Hepatocyte (in vitro differentiated cells): ENCODE results near the gene AFF2. TPM values are rescaled to one million over a fixed set of nuclear protein-coding genes. Genes with fewer than 3 reads are reported as not detected.
A peak's percentile ranks its signal among the peaks of the same experiment; 100 is the strongest.

ENCODE experiments used
- DNase-seq: peaks from one replicate; pipeline ENCODE4 v3.0.0-alpha.2; 2016; ENCODE audit warnings: low spot score
- H2AFZ ChIP-seq: fragments of 200-600 bp; sonication (generic); 2 replicates; pipeline ENCODE4 v1.6.0; 2016; ENCODE audit warnings: antibody characterized with exemption, mild to moderate bottlenecking
- H3K27ac ChIP-seq: fragments of 200-600 bp; sonication (generic); 2 replicates; pipeline ENCODE4 v1.5.1; 2016; ENCODE audit warnings: mild to moderate bottlenecking
- H3K27me3 ChIP-seq: fragments of 200-600 bp; sonication (generic); 2 replicates; pipeline ENCODE4 v1.6.1; 2016
- H3K36me3 ChIP-seq: fragments of 200-600 bp; sonication (generic); replicated peaks from 2 replicates; pipeline ENCODE4 v1.5.1; 2016; ENCODE audit warnings: low read depth; ENCODE audit not compliant: insufficient read depth
- H3K4me1 ChIP-seq: fragments of 200-600 bp; sonication (generic); 2 replicates; pipeline ENCODE4 v1.5.1; 2016; ENCODE audit warnings: mild to moderate bottlenecking, moderate library complexity; ENCODE audit not compliant: insufficient read depth
- H3K4me2 ChIP-seq: fragments of 200-600 bp; sonication (generic); 2 replicates; pipeline ENCODE4 v1.6.0; 2016
- H3K4me3 ChIP-seq: fragments of 200-600 bp; sonication (generic); 2 replicates; pipeline ENCODE4 v1.5.1; 2016; ENCODE audit warnings: mild to moderate bottlenecking
- H3K79me2 ChIP-seq: fragments of 200-600 bp; sonication (generic); 2 replicates; pipeline ENCODE4 v1.6.0; 2017; ENCODE audit warnings: mild to moderate bottlenecking
- H3K9me2 ChIP-seq: fragments of 200-600 bp; sonication (generic); replicated peaks from 2 replicates; pipeline ENCODE4 v1.6.0; 2017; ENCODE audit warnings: mild to moderate bottlenecking; ENCODE audit not compliant: insufficient read depth
- H3K9me3 ChIP-seq: fragments of 200-600 bp; sonication (generic); 2 replicates; pipeline ENCODE4 v1.5.1; 2016; ENCODE audit warnings: low read depth, mild to moderate bottlenecking
- H4K20me1 ChIP-seq: fragments of 200-600 bp; sonication (generic); 2 replicates; pipeline ENCODE4 v1.6.0; 2016; ENCODE audit warnings: mild to moderate bottlenecking; ENCODE audit not compliant: insufficient read depth, poor library complexity, severe bottlenecking
- EZH2 ChIP-seq: fragments of 200-600 bp; sonication (generic); IDR thresholded peaks from 2 replicates; pipeline ENCODE4 v1.6.1; 2016; ENCODE audit warnings: antibody characterized with exemption, mild to moderate bottlenecking, borderline replicate concordance
- EZH2phosphoT487 ChIP-seq: fragments of 200-600 bp; sonication (generic); IDR thresholded peaks from one replicate; pipeline ENCODE4 v1.6.1; 2018; ENCODE audit warnings: antibody characterized with exemption, mild to moderate bottlenecking, low read depth, moderate library complexity; ENCODE audit not compliant: unreplicated experiment, severe bottlenecking
- WGBS: methylation state at CpG from one replicate; pipeline ENCODE4 v1.1.6; 2016; ENCODE audit warnings: low lambda C conversion rate; ENCODE audit errors: missing lambda C conversion rate; 5-methylcytosine and 5-hydroxymethylcytosine counted together
- polyA plus RNA-seq: library from polyadenylated mRNA; unstranded; fragments of >200 nt; fragmentation: Nextera tagmentation; extraction: Ambion mirVana; gene quantifications from 2 replicates; pipeline ENCODE4 v1.2.1, GENCODE V29; 2016
- total RNA-seq: library from RNA; depleted of rRNA; stranded (reverse); fragments of >200 nt; gene quantifications from 2 replicates; pipeline ENCODE4 v1.2.3, GENCODE V29; 2014
- TF ChIP-seq, protein P1 (sequence below): fragments of 200-600 bp; sonication (generic); IDR thresholded peaks from 2 replicates; pipeline ENCODE4 v1.5.1; 2016; ENCODE audit warnings: antibody characterized with exemption, mild to moderate bottlenecking; ENCODE audit not compliant: poor library complexity

The AFF2 gene
- total and polyA plus RNA-seq, 2 experiments from 2014 or later: 2.1 to 6.5 TPM

DNA sequence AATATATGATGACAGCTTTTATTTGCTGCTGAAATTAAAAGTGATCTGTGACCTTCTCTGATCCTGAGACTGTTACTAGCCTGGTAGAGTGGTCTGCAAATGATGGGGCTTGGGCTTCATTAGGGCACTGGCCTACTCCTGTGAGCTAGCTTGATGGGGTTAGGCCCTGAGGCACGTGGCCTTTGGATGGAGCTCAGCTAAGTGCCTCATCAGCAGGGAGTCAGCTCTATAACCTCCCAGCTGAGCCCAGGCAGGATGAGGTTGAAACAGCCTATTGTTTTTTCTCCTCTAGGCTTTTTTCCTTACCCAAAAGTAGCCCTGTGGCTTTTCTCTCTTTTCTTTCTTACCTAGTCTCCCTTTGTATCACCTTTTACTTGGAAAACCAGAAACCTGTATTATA, 92.2 kb downstream of the AFF2 start:
- no peak overlapping the region for H3K4me2 ChIP-seq
- no peak overlapping the region for H3K27ac ChIP-seq
- no peaks in the 10 kb centered on the region for H3K36me3 ChIP-seq
- H4K20me1 ChIP-seq: no peaks in the 10 kb centered on the region
- H3K4me3 ChIP-seq: no peak overlapping the region
- DNase-seq: no peak
- H3K9me2 ChIP-seq: no peaks in the 10 kb centered on the region
- no peaks in the 10 kb centered on the region for H3K4me1 ChIP-seq
- H3K79me2 ChIP-seq: no peaks in the 10 kb centered on the region
- TF ChIP-seq, protein P1, sequence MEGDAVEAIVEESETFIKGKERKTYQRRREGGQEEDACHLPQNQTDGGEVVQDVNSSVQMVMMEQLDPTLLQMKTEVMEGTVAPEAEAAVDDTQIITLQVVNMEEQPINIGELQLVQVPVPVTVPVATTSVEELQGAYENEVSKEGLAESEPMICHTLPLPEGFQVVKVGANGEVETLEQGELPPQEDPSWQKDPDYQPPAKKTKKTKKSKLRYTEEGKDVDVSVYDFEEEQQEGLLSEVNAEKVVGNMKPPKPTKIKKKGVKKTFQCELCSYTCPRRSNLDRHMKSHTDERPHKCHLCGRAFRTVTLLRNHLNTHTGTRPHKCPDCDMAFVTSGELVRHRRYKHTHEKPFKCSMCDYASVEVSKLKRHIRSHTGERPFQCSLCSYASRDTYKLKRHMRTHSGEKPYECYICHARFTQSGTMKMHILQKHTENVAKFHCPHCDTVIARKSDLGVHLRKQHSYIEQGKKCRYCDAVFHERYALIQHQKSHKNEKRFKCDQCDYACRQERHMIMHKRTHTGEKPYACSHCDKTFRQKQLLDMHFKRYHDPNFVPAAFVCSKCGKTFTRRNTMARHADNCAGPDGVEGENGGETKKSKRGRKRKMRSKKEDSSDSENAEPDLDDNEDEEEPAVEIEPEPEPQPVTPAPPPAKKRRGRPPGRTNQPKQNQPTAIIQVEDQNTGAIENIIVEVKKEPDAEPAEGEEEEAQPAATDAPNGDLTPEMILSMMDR: no peak
- TF ChIP-seq EZH2: no peak
- no peak for TF ChIP-seq EZH2phosphoT487
- no peaks in the 10 kb centered on the region for H3K9me3 ChIP-seq
- H3K27me3 ChIP-seq: no peaks in the 10 kb centered on the region
- 25% methylated on average over 1 of the region's 1 CpG for WGBS
- H2AFZ ChIP-seq: no peak overlapping the region

DNA sequence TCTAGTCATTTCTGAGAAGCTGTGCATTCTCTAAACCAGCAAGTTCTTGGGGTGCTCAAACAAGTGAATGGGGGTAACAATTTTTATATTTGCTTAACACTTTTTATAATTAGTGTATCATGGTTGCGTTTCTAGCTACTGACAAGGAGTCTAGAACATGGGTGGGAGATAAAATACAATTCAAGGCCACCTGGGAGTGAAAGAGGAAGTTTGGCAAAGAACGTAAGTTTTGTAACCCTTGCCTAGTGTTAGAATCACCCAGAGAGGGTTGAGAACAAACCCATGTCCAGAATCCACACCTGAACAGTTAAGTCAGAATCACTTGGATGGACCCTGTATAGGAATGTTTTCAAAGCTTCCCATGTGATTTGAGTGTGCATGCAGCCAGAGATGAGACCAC, 92.7 kb downstream of the AFF2 start:
- Histone ChIP-seq H3K36me3 (no peaks in the 10 kb centered on the region), H3K27me3 (no peaks in the 10 kb centered on the region), H3K9me3 (no peaks in the 10 kb centered on the region), H3K27ac (no peak overlapping the region), H3K9me2 (no peaks in the 10 kb centered on the region), H2AFZ (no peak overlapping the region), H3K4me2 (no peak overlapping the region), H3K79me2 (no peaks in the 10 kb centered on the region), H4K20me1 (no peaks in the 10 kb centered on the region), H3K4me3 (no peak overlapping the region), H3K4me1 (no peaks in the 10 kb centered on the region)
- TF ChIP-seq, protein P1: no peak
- TF ChIP-seq EZH2 (no peak), EZH2phosphoT487 (no peak)
- WGBS: 74% methylated on average over 2 of the region's 2 CpGs
- DNase-seq: no peak

DNA sequence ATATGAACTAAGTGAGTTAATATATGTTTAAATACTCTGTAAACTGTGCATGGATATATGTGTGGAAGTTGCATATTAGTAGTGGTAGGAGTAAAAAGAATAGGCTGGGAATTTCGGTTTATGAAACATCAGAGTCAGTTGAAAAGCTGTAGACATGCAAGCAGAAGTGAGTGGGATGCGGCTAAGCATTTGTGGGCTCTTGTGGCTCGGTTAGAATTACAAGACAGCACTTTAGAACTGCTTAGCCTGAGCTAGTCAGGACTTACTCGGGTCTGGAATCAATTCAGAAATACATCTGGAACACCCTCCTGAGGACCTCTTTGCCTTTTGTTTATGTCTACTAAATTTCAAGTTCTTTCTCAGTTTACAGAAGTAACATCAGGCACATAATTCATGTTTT, 93.6 kb downstream of the AFF2 start:
- TF ChIP-seq EZH2 (no peak), EZH2phosphoT487 (no peak)
- TF ChIP-seq, protein P1: no peak
- Histone ChIP-seq H3K27me3 (no peaks in the 10 kb centered on the region), H4K20me1 (no peaks in the 10 kb centered on the region), H3K79me2 (no peaks in the 10 kb centered on the region), H3K27ac (no peak overlapping the region), H3K36me3 (no peaks in the 10 kb centered on the region), H2AFZ (no peak overlapping the region), H3K9me2 (no peaks in the 10 kb centered on the region), H3K4me3 (no peak overlapping the region), H3K9me3 (no peaks in the 10 kb centered on the region), H3K4me1 (no peaks in the 10 kb centered on the region), H3K4me2 (no peak overlapping the region)
- WGBS: 47% methylated on average over 4 of the region's 4 CpGs
- peak; percentile 6 for DNase-seq

DNA sequence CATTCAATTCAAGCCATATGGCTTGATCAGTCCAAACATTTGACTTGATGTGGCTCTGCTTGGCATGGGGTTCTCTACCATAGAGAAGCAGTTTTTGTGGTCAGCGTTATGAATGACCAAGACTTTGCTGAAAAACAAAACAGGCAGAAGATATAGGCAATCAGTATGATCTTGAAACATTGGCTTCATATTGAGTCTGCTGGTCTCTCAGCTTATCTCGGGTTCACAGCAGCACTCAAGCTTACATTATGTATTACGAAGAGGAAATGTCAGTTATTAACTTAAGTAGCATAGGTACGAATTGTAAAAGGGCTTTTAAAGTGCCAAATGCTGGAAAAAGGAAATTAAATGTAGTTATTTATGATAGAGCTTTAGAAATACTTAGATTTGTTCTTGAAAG, 99.0 kb downstream of the AFF2 start:
- DNase-seq: no peak
- Histone ChIP-seq H3K27ac (no peak overlapping the region), H3K36me3 (no peaks in the 10 kb centered on the region), H3K9me2 (no peaks in the 10 kb centered on the region), H3K4me3 (no peak overlapping the region), H3K4me1 (no peaks in the 10 kb centered on the region), H2AFZ (no peak overlapping the region), H3K4me2 (no peak overlapping the region), H3K9me3 (no peaks in the 10 kb centered on the region), H4K20me1 (no peaks in the 10 kb centered on the region), H3K27me3 (no peaks in the 10 kb centered on the region), H3K79me2 (no peaks in the 10 kb centered on the region)
- WGBS: 46% methylated on average over 4 of the region's 4 CpGs
- TF ChIP-seq EZH2phosphoT487: no peak
- no peak for TF ChIP-seq EZH2
- TF ChIP-seq, protein P1: no peak
